B cell (primary cell): ENCODE data around the gene MTMR4. TPM values are rescaled to one million over a fixed set of nuclear protein-coding genes. Genes with fewer than 3 reads are reported as not detected.

ENCODE experiments used
- ATAC-seq: fragments of 200-7000 bp; cut with Tn5 transposase; one replicate; pipeline ENCODE4 v1.10.0; 2021; ENCODE audit warnings: low read depth, mild to moderate bottlenecking, moderate number of reproducible peaks, moderate library complexity
- CTCF ChIA-PET: fragments of 350-600 bp; sonication (Branson Sonifier 250); formaldehyde crosslinking; loops from one replicate; lab custom pipeline; 2021; ENCODE audit warnings: antibody characterized with exemption, inconsistent platforms; lab: Charles Lee
- POLR2A ChIA-PET: fragments of 350-600 bp; sonication (Branson Sonifier 250); formaldehyde crosslinking; loops from one replicate; lab custom pipeline; 2021; ENCODE audit warnings: antibody characterized with exemption; lab: Charles Lee
- DNase-seq: peaks from one replicate; pipeline ENCODE4 v3.0.0; 2013
- H2AFZ ChIP-seq: 2 replicates; pipeline ENCODE4 v1.6.1; 2012; ENCODE audit warnings: mild to moderate bottlenecking, low read depth, low read length; ENCODE audit not compliant: insufficient read depth, poor library complexity, severe bottlenecking
- H3K27ac ChIP-seq, 2 donors: 1 replicate in 1 of 2; 2 replicates in 1 of 2; pipeline ENCODE4 v1.5.1; 2012 to 2013; ENCODE audit warnings: low read length in 2 of 2, mild to moderate bottlenecking in 2 of 2, moderate library complexity in 1 of 2
- H3K27me3 ChIP-seq, 4 experiments: fragments of 200-600 bp in 1 of 4; sonication (generic) in 1 of 4; replicated peaks in 1 of 4; 1 replicate in 2 of 4; 2 replicates in 2 of 4; pipeline versions ENCODE4 v1.6.1 to v1.7.0; 2013 to 2016; ENCODE audit warnings: low read length in 3 of 4, mild to moderate bottlenecking in 2 of 4, mixed read lengths in 1 of 4, moderate library complexity in 1 of 4; ENCODE audit not compliant: insufficient read depth in 4 of 4, control insufficient read depth in 3 of 4; ENCODE audit errors: control extremely low read depth in 1 of 4
- H3K36me3 ChIP-seq, 2 experiments: replicated peaks in 1 of 2; 1 replicate in 1 of 2; 2 replicates in 1 of 2; pipeline versions ENCODE4 v1.6.1 to v1.7.1; 2013; ENCODE audit warnings: low read length in 1 of 2; ENCODE audit not compliant: insufficient read depth in 2 of 2, control insufficient read depth in 1 of 2; ENCODE audit errors: control extremely low read depth in 1 of 2, extremely low read depth in 1 of 2
- H3K4me1 ChIP-seq, 2 donors: fragments of 200-600 bp in 1 of 2; sonication (generic) in 1 of 2; 1 replicate in 1 of 2; 2 replicates in 1 of 2; pipeline versions ENCODE4 v1.5.1 to v1.6.1; 2013 to 2017; ENCODE audit warnings: low read length in 2 of 2; ENCODE audit not compliant: control insufficient read depth in 2 of 2, insufficient read depth in 2 of 2
- H3K4me2 ChIP-seq: replicated peaks from 2 replicates; pipeline ENCODE3; 2012; ENCODE audit warnings: mild to moderate bottlenecking, low read depth, low read length; ENCODE audit not compliant: poor library complexity, severe bottlenecking
- H3K4me3 ChIP-seq, 5 experiments: fragments of 200-600 bp in 1 of 5; sonication (generic) in 1 of 5; 1 replicate in 3 of 5; 2 replicates in 2 of 5; pipeline versions ENCODE4 v1.5.1 to v1.7.0; 2011 to 2016; ENCODE audit warnings: low read length in 4 of 5, mild to moderate bottlenecking in 4 of 5, low read depth in 2 of 5, control low read depth in 1 of 5, moderate library complexity in 1 of 5; ENCODE audit not compliant: insufficient read depth in 1 of 5; ENCODE audit errors: control extremely low read depth in 1 of 5, extremely low read depth in 1 of 5
- H3K79me2 ChIP-seq: fragments of 200-600 bp; sonication (generic); one replicate; pipeline ENCODE4 v1.6.0; 2016; ENCODE audit warnings: low read length; ENCODE audit not compliant: control insufficient read depth, insufficient read depth
- H3K9ac ChIP-seq: fragments of 200-600 bp; sonication (generic); 2 replicates; pipeline ENCODE4 v1.6.1; 2017; ENCODE audit warnings: mild to moderate bottlenecking, low read length, moderate library complexity
- H3K9me3 ChIP-seq, 3 donors: one replicate each; pipeline versions ENCODE4 v1.6.1 to v1.7.1; 2013; ENCODE audit warnings: low read length in 2 of 3; ENCODE audit not compliant: control insufficient read depth in 2 of 3, insufficient read depth in 1 of 3; ENCODE audit errors: control extremely low read depth in 1 of 3
- H4K20me1 ChIP-seq: 2 replicates; pipeline ENCODE4 v1.6.0; 2012; ENCODE audit warnings: mild to moderate bottlenecking, low read length; ENCODE audit not compliant: insufficient read depth, control insufficient read depth, poor library complexity, severe bottlenecking
- H3K27ac Mint-ChIP-seq: one replicate; pipeline ENCODE4 v1.8.0; 2021; ENCODE audit warnings: mixed read lengths
- H3K27me3 Mint-ChIP-seq: one replicate; pipeline ENCODE4 v1.8.0; 2021; ENCODE audit warnings: mixed read lengths
- H3K4me1 Mint-ChIP-seq: one replicate; pipeline ENCODE4 v1.8.0; 2021; ENCODE audit warnings: mixed read lengths
- H3K4me3 Mint-ChIP-seq: one replicate; pipeline ENCODE4 v1.8.0; 2021; ENCODE audit warnings: mixed read lengths
- H3K9me3 Mint-ChIP-seq: one replicate; pipeline ENCODE4 v1.8.0; 2022; ENCODE audit warnings: mixed read lengths; ENCODE audit not compliant: insufficient read depth
- CTCF ChIP-seq: fragments of 200-600 bp; IDR thresholded peaks from one replicate; pipeline ENCODE4 v1.8.0; 2022; ENCODE audit warnings: antibody characterized with exemption, mild to moderate bottlenecking
- EZH2 ChIP-seq: IDR thresholded peaks from 2 replicates; pipeline ENCODE4 v1.6.1; 2012; ENCODE audit warnings: borderline replicate concordance, low read depth, mild to moderate bottlenecking, moderate library complexity, low read length; ENCODE audit not compliant: insufficient read depth, poor library complexity, severe bottlenecking
- WGBS: methylation state at CpG from one replicate; pipeline ENCODE4 v1.1.5; 2013; ENCODE audit warnings: missing lambda C conversion rate; ENCODE audit not compliant: insufficient coverage; 5-methylcytosine and 5-hydroxymethylcytosine counted together
- intact Hi-C: fragments of 100-400 bp; cut with micrococcal nuclease; formaldehyde crosslinking; loops from one replicate; pipeline ENCODE4 v1.10.0; 2022
- polyA plus RNA-seq: library from polyadenylated mRNA; depleted of rRNA; stranded (reverse); fragments of >200 nt; gene quantifications from 2 replicates; pipeline ENCODE4 v1.2.3, GENCODE V29; 2012
- total RNA-seq, 2 donors: library from RNA; stranded (reverse); fragments of 120-200 nt in 1 of 2; gene quantifications; 1 replicate in 1 of 2; 2 replicates in 1 of 2; pipeline versions ENCODE4 v1.2.3 to v1.2.4, GENCODE V29; 2013 to 2022

Gene MTMR4
- total and polyA plus RNA-seq, 2 donors (not counting 1 experiment from before 2014, with no cell fraction given), result 35.2 to 84.7 TPM

- H3K4me1 Mint-ChIP-seq, result peaks cover 5% of the 10 kb centered on the region
- CTCF ChIA-PET, result no interaction called here
Measured at GRCh38 chr17:58533616-58534188, 19.3 kb upstream of the MTMR4 start.

More at GRCh38 chr17:58533616-58534188, 19.3 kb upstream of the MTMR4 start:
- TF ChIP-seq EZH2, result no peak
- TF ChIP-seq CTCF, result no peak
- intact Hi-C loops, result loop anchor here (5.0 kb wide), 2 partner anchors 159 to 469 kb away; partner anchors contain the start of genes RAD51C and TEX14
- no peaks in the 10 kb centered on the region for H3K36me3 ChIP-seq
- Mint-ChIP-seq H3K4me3 (peak overlapping the region; percentile 76), H3K9me3 (no peaks in the 10 kb centered on the region), H3K27me3 (peaks cover 48% of the 10 kb centered on the region), H3K27ac (no peak overlapping the region)
- no peaks in the 10 kb centered on the region for H3K9me3 ChIP-seq
- no peak overlapping the region for H3K9ac ChIP-seq
- 96% methylated on average over 4 of the region's 5 CpGs for WGBS
- DNase-seq (no peak), ATAC-seq (no peak)
- peaks cover 0 to 57% (median 15%) of the 10 kb centered on the region in 4 experiments for H3K27me3 ChIP-seq
- no peak overlapping the region for H3K4me3 ChIP-seq
- no peaks in the 10 kb centered on the region for H4K20me1 ChIP-seq
- H3K4me1 ChIP-seq, result peaks cover 12 to 13% of the 10 kb centered on the region in 2 donors
- no peak overlapping the region for H3K4me2 ChIP-seq
- POLR2A ChIA-PET, result no interaction called here
- no peak overlapping the region for H3K27ac ChIP-seq
- H3K79me2 ChIP-seq, result no peaks in the 10 kb centered on the region
- no peak overlapping the region for H2AFZ ChIP-seq
